GM23338 (cell line): ENCODE measurements around the gene APCS.

Experiments used
- EZH2 ChIP-seq: fragments of 200-600 bp; sonication (generic); IDR thresholded peaks from one replicate; pipeline ENCODE4 v1.8.0; 2017; ENCODE audit warnings: antibody characterized with exemption, mild to moderate bottlenecking, low read depth; ENCODE audit not compliant: unreplicated experiment
- EZH2phosphoT487 ChIP-seq: fragments of 200-600 bp; sonication (generic); IDR thresholded peaks from one replicate; pipeline ENCODE4 v1.8.1; 2018; ENCODE audit warnings: antibody characterized with exemption; ENCODE audit not compliant: unreplicated experiment
- POLR2AphosphoS5 ChIP-seq: IDR thresholded peaks from 2 replicates; pipeline ENCODE4 v1.6.1; 2016; ENCODE audit warnings: antibody characterized with exemption, low read depth
- TF ChIP-seq, protein P1 (sequence below), 2 experiments: fragments of 200-600 bp in 1 of 2; sonication (generic) in 1 of 2; conservative IDR thresholded peaks; 2 replicates each; pipeline versions ENCODE4 v1.5.1 to v1.6.1; 2016 to 2017; ENCODE audit warnings: antibody characterized with exemption in 2 of 2, low read depth in 2 of 2, mild to moderate bottlenecking in 2 of 2, moderate library complexity in 1 of 2

DNA sequence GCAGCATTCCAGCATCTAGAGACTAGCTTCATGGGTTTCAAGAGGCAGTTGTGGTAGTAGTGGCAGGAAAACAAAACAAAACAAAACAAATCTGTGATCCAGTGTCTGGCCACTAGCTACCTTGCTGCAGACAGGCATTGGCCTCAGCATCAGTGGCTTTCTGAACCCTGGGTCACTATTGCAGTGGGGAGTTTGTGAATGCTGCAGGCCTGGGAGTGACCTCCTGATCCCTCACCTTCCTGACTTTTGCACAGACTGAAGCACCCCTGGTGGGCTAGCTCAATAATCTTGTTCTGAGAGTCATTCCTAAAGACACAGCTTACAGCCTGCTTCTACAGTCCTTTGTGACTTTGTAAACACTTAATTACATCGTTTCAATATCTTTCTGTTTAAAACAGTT is 24.9 kb upstream of the APCS start:
- TF ChIP-seq, protein P1, sequence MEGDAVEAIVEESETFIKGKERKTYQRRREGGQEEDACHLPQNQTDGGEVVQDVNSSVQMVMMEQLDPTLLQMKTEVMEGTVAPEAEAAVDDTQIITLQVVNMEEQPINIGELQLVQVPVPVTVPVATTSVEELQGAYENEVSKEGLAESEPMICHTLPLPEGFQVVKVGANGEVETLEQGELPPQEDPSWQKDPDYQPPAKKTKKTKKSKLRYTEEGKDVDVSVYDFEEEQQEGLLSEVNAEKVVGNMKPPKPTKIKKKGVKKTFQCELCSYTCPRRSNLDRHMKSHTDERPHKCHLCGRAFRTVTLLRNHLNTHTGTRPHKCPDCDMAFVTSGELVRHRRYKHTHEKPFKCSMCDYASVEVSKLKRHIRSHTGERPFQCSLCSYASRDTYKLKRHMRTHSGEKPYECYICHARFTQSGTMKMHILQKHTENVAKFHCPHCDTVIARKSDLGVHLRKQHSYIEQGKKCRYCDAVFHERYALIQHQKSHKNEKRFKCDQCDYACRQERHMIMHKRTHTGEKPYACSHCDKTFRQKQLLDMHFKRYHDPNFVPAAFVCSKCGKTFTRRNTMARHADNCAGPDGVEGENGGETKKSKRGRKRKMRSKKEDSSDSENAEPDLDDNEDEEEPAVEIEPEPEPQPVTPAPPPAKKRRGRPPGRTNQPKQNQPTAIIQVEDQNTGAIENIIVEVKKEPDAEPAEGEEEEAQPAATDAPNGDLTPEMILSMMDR (conservative IDR thresholded peaks at IDR 0.05; ENCODE audit: low read depth in 2 of 2) = no peak
- TF ChIP-seq POLR2AphosphoS5 = no peak
- no peak for TF ChIP-seq EZH2phosphoT487
- no peak for TF ChIP-seq EZH2
